ENCODE measurements around the gene COL11A1. TPM values are rescaled to one million over a fixed set of nuclear protein-coding genes. Genes with fewer than 3 reads are reported as not detected.

Gene COL11A1
- total and polyA plus RNA-seq, 2 donors (not counting 3 experiments of a cell fraction or from before 2014, with no cell fraction given) = not detected

DNA sequence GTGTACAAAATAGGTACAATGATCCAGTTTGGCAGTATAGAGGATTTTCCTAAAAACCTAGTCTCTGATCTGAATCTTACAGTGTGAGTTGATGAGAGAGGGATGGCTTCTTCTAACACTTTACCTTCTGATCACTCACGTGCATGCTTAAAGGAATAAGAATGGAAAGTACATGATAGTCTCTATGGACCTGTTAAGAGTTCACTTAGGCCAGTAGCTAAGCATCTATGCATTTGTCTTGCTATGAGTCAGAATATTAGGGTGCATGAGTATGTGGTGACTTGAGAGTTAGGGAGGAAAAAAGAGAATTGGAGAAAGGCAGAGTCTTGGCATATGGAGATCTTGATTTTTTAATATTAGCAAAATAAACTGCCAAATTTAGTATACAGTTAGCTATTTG is 206.3 kb downstream of the COL11A1 start:
- H3K27ac ChIP-seq (ENCODE audit: insufficient read depth, low read depth, low read length) = no peak overlapping the region
- no peak overlapping the region for H3K9ac ChIP-seq (replicated peaks; ENCODE audit: extremely low read depth, insufficient read depth, low read length)
- TF ChIP-seq JUN (IDR thresholded peaks at IDR 0.05; ENCODE audit: borderline replicate concordance, insufficient read depth, insufficient read length, low read depth) (no peak), GATA2 (IDR thresholded peaks at IDR 0.05; ENCODE audit: insufficient read depth, insufficient read length, low read depth, low read length) (no peak), POLR2AphosphoS5 (IDR thresholded peaks at IDR 0.05; ENCODE audit: insufficient read depth, low read depth, low read length) (no peak), MYC (IDR thresholded peaks at IDR 0.05; ENCODE audit: low read depth, low read length) (no peak), EZH2 (IDR thresholded peaks at IDR 0.05; ENCODE audit: borderline replicate concordance, low read depth, low read length, severe bottlenecking) (no peak), FOS (IDR thresholded peaks at IDR 0.05; ENCODE audit: borderline replicate concordance, insufficient read depth, low read length) (no peak), POLR2A (IDR thresholded peaks at IDR 0.05; ENCODE audit: low read depth, low read length) (no peak)
- TF ChIP-seq, protein P1, sequence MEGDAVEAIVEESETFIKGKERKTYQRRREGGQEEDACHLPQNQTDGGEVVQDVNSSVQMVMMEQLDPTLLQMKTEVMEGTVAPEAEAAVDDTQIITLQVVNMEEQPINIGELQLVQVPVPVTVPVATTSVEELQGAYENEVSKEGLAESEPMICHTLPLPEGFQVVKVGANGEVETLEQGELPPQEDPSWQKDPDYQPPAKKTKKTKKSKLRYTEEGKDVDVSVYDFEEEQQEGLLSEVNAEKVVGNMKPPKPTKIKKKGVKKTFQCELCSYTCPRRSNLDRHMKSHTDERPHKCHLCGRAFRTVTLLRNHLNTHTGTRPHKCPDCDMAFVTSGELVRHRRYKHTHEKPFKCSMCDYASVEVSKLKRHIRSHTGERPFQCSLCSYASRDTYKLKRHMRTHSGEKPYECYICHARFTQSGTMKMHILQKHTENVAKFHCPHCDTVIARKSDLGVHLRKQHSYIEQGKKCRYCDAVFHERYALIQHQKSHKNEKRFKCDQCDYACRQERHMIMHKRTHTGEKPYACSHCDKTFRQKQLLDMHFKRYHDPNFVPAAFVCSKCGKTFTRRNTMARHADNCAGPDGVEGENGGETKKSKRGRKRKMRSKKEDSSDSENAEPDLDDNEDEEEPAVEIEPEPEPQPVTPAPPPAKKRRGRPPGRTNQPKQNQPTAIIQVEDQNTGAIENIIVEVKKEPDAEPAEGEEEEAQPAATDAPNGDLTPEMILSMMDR (IDR thresholded peaks at IDR 0.05; ENCODE audit: extremely low read depth in 1 of 2, insufficient read depth in 1 of 2, low read depth in 1 of 2, low read length in 2 of 2) = no peak
- TF ChIP-seq, protein P2, sequence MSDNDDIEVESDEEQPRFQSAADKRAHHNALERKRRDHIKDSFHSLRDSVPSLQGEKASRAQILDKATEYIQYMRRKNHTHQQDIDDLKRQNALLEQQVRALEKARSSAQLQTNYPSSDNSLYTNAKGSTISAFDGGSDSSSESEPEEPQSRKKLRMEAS (IDR thresholded peaks at IDR 0.05; ENCODE audit: insufficient read depth, insufficient read length) = no peak
- H3K9me1 ChIP-seq (replicated peaks; ENCODE audit: control insufficient read depth, extremely low read depth, insufficient read depth, low read length) = no peaks in the 10 kb centered on the region
- DNase-seq (ENCODE audit: low read depth, low spot score) = no peak
- H3K27me3 ChIP-seq (ENCODE audit: control insufficient read depth in 2 of 2, insufficient read depth in 2 of 2, low read length in 2 of 2) = no peaks in the 10 kb centered on the region
- no peak overlapping the region for H3K4me2 ChIP-seq (ENCODE audit: insufficient read depth, low read length)
- dilution Hi-C loops (cut with MboI; ENCODE audit: extremely low pct_ligation_motif_present, low sequenced_read_pairs) = no loop called here
- peaks cover 2% of the 10 kb centered on the region for H3K4me1 ChIP-seq (ENCODE audit: control insufficient read depth, extremely low read depth, insufficient read depth, low read length)
- POLR2A ChIA-PET = no interaction called here
- CTCF ChIA-PET = interaction anchor here (0.7 to 1.0 kb wide), 2 partner anchors 10 to 23 kb away, joined by 3 to 4 read pairs; no protein-coding TSS in a partner anchor
- H3K9me3 ChIP-seq (replicated peaks; ENCODE audit: control insufficient read depth, insufficient read depth, low read length) = no peaks in the 10 kb centered on the region
- H2AFZ ChIP-seq (ENCODE audit: low read depth, low read length) = no peak overlapping the region
- H3K79me2 ChIP-seq (ENCODE audit: control insufficient read depth, insufficient read depth, low read length) = no peaks in the 10 kb centered on the region
- no peaks in the 10 kb centered on the region for H4K20me1 ChIP-seq (replicated peaks; ENCODE audit: control insufficient read depth, extremely low read depth, insufficient read depth, low read length)
- intact Hi-C loops (cut with micrococcal nuclease) = no loop called here
- BruUV-seq (replicated peaks) = no TSS peak
- no peak for FAIRE-seq
- no peaks in the 10 kb centered on the region for H3K36me3 ChIP-seq (ENCODE audit: control insufficient read depth in 2 of 2, extremely low read depth in 1 of 2, insufficient read depth in 2 of 2, low read length in 2 of 2)
- no peak overlapping the region for H3K4me3 ChIP-seq (replicated peaks in 1 of 3; ENCODE audit: insufficient read depth in 1 of 3, low read depth in 1 of 3, low read length in 3 of 3)
